GM12892 (cell line): ENCODE data around the gene SMIM38.

Experiments
- POLR2A ChIP-seq: IDR thresholded peaks from 2 replicates; pipeline ENCODE4 v1.6.1; 2011; ENCODE audit warnings: low read depth, low read length, control low read depth
- POLR2AphosphoS5 ChIP-seq: IDR thresholded peaks from 2 replicates; pipeline ENCODE4 v1.6.1; 2011; ENCODE audit warnings: low read depth, low read length, control low read depth
- TAF1 ChIP-seq: IDR thresholded peaks from 2 replicates; pipeline ENCODE4 v1.6.1; 2011; ENCODE audit warnings: low read depth, mild to moderate bottlenecking, control low read depth, low read length, borderline replicate concordance

- TF ChIP-seq POLR2AphosphoS5: no peak
- no peak for TF ChIP-seq POLR2A
- TF ChIP-seq TAF1: no peak
Measured at GRCh38 chr11:69148806-69149205, 6.9 kb upstream of the SMIM38 start.
